Activated T-cell treated with anti-CD3 and anti-CD28 coated beads for 1 hour (primary cell): ENCODE results near the gene KCNH8.

Source experiments
- DNase-seq: peaks from one replicate; pipeline ENCODE4 v3.0.0-alpha.2; 2020; ENCODE audit warnings: low read depth

The KCNH8 gene

GRCh38 chr3:19488939-19489338 is 340.6 kb downstream of the KCNH8 start:
- DNase-seq, result no peak

GRCh38 chr3:19489936-19490335 is 341.6 kb downstream of the KCNH8 start:
- DNase-seq, result no peak

GRCh38 chr3:19506171-19506570 is 357.9 kb downstream of the KCNH8 start:
- DNase-seq, result no peak

GRCh38 chr3:19522305-19522704 is 374.0 kb downstream of the KCNH8 start:
- no peak for DNase-seq

GRCh38 chr3:19526071-19526470 is 377.8 kb downstream of the KCNH8 start:
- DNase-seq, result no peak

- no peak for DNase-seq
Measured at GRCh38 chr3:19527746-19528145, 379.4 kb downstream of the KCNH8 start.

- DNase-seq, result no peak
Measured at GRCh38 chr3:19531426-19531825, 383.1 kb downstream of the KCNH8 start.

GRCh38 chr3:19539518-19540392 is 391.4 kb downstream of the KCNH8 start:
- no peak for DNase-seq

GRCh38 chr3:19540464-19540863 is 392.2 kb downstream of the KCNH8 start:
- DNase-seq, result no peak

- DNase-seq, result no peak
Measured at GRCh38 chr3:19541284-19541683, 393.0 kb downstream of the KCNH8 start.

GRCh38 chr3:19543212-19543841 is 395.0 kb downstream of the KCNH8 start:
- DNase-seq, result no peak

- no peak for DNase-seq
Measured at GRCh38 chr3:19547665-19548464, 399.6 kb downstream of the KCNH8 start.

- no peak for DNase-seq
Measured at GRCh38 chr3:19559724-19560442, 411.6 kb downstream of the KCNH8 start.

- no peak for DNase-seq
Measured at GRCh38 chr3:19573644-19574043, 425.3 kb downstream of the KCNH8 start.

- DNase-seq, result no peak
Measured at GRCh38 chr3:19574268-19574667, 426.0 kb downstream of the KCNH8 start.

GRCh38 chr3:19576343-19576742 is 428.0 kb downstream of the KCNH8 start:
- DNase-seq, result no peak
